Tibial nerve (tissue), 4 donors: ENCODE measurements around the gene MME.

Experiments
- CTCF ChIP-seq, 5 experiments: fragments of 200-600 bp in 3 of 5; fragments of 450-650 bp in 2 of 5; sonication (generic) in 3 of 5; IDR thresholded peaks; one replicate each; pipeline ENCODE4 v1.5.1; 2016 to 2019; ENCODE audit warnings: antibody characterized with exemption in 5 of 5, mild to moderate bottlenecking in 3 of 5, moderate library complexity in 2 of 5
- EP300 ChIP-seq, 2 donors: sonication (generic); formaldehyde crosslinking; IDR thresholded peaks; one replicate each; pipeline ENCODE4 v1.6.1; 2017; ENCODE audit warnings: antibody characterized with exemption in 2 of 2, mild to moderate bottlenecking in 1 of 2
- POLR2A ChIP-seq, 2 donors: fragments of 450-650 bp; IDR thresholded peaks; one replicate each; pipeline ENCODE4 v1.6.1; 2017; ENCODE audit warnings: antibody characterized with exemption in 2 of 2, mild to moderate bottlenecking in 2 of 2, moderate library complexity in 2 of 2

GRCh38 chr3:155231792-155232191, 151.7 kb downstream of the MME start:
- TF ChIP-seq EP300 (IDR thresholded peaks at IDR 0.05) (no peak), CTCF (IDR thresholded peaks at IDR 0.05) (no peak), POLR2A (IDR thresholded peaks at IDR 0.05) (no peak)
